Natural killer cell (primary cell): ENCODE measurements around the gene COL20A1. TPM values are rescaled to one million over a fixed set of nuclear protein-coding genes. Genes with fewer than 3 reads are reported as not detected.

Experiments used
- ATAC-seq, 3 donors: fragments of 150-1000 bp in 2 of 3; fragments of 200-7000 bp in 1 of 3; cut with Tn5 transposase; 1 replicate in 1 of 3; 2 replicates in 2 of 3; pipeline ENCODE4 v1.10.0; 2021; ENCODE audit warnings: mild to moderate bottlenecking in 2 of 3, moderate library complexity in 2 of 3
- DNase-seq, 2 donors: peaks; one replicate each; pipeline versions ENCODE4 v3.0.0 to v3.0.0-alpha.2; 2013 to 2021; ENCODE audit warnings: mixed read lengths in 1 of 2
- H3K27ac ChIP-seq: one replicate; pipeline ENCODE4 v1.5.1; 2013; ENCODE audit warnings: mild to moderate bottlenecking, low read length
- H3K27me3 ChIP-seq: one replicate; pipeline ENCODE4 v1.6.1; 2013; ENCODE audit warnings: low read length; ENCODE audit not compliant: control insufficient read depth, insufficient read depth
- H3K36me3 ChIP-seq: one replicate; pipeline ENCODE4 v1.6.1; 2013; ENCODE audit warnings: low read length; ENCODE audit not compliant: control insufficient read depth, insufficient read depth
- H3K4me1 ChIP-seq: one replicate; pipeline ENCODE4 v1.6.1; 2013; ENCODE audit warnings: low read length; ENCODE audit not compliant: control insufficient read depth, insufficient read depth
- H3K4me3 ChIP-seq: one replicate; pipeline ENCODE4 v1.5.1; 2013; ENCODE audit warnings: low read length
- H3K9me3 ChIP-seq: one replicate; pipeline ENCODE4 v1.6.1; 2013; ENCODE audit warnings: low read length; ENCODE audit not compliant: control insufficient read depth, insufficient read depth
- H3K27ac Mint-ChIP-seq, 2 donors: one replicate each; pipeline ENCODE4 v1.8.0; 2022; ENCODE audit warnings: mild to moderate bottlenecking in 2 of 2, mixed read lengths in 2 of 2, moderate library complexity in 1 of 2
- H3K27me3 Mint-ChIP-seq, 2 donors: one replicate each; pipeline ENCODE4 v1.8.0; 2022; ENCODE audit warnings: low read depth in 2 of 2, mixed read lengths in 2 of 2
- H3K36me3 Mint-ChIP-seq: one replicate; pipeline ENCODE4 v1.8.0; 2022; ENCODE audit warnings: mixed read lengths
- H3K4me1 Mint-ChIP-seq, 2 donors: one replicate each; pipeline ENCODE4 v1.8.0; 2022; ENCODE audit warnings: mixed read lengths in 2 of 2
- H3K4me3 Mint-ChIP-seq: one replicate; pipeline ENCODE4 v1.8.0; 2022; ENCODE audit warnings: mild to moderate bottlenecking, moderate library complexity, mixed read lengths
- H3K9me3 Mint-ChIP-seq, 2 donors: one replicate each; pipeline ENCODE4 v1.8.0; 2022; ENCODE audit warnings: mixed read lengths in 2 of 2
- WGBS: methylation state at CpG from one replicate; pipeline ENCODE4 v1.1.7; 2013; ENCODE audit warnings: missing lambda C conversion rate; ENCODE audit not compliant: insufficient coverage; 5-methylcytosine and 5-hydroxymethylcytosine counted together
- intact Hi-C: fragments of 100-400 bp; cut with micrococcal nuclease; formaldehyde crosslinking; loops from one replicate; pipeline ENCODE4 v1.14.2; 2022
- total RNA-seq, 4 donors: library from RNA; stranded (reverse); fragments of 120-200 nt in 1 of 4; gene quantifications; one replicate each; pipeline versions ENCODE4 v1.2.3 to v1.2.4, GENCODE V29; 2013 to 2022
- TF ChIP-seq, protein P1 (sequence below): fragments of 200-600 bp; IDR thresholded peaks from one replicate; pipeline ENCODE4 v1.8.0; 2022; ENCODE audit warnings: antibody characterized with exemption

COL20A1 gene
- total RNA-seq, 3 donors from 2014 or later (not counting 1 experiment from before 2014, with no cell fraction given) = 0.12 to 0.33 TPM; not detected in 1

DNA sequence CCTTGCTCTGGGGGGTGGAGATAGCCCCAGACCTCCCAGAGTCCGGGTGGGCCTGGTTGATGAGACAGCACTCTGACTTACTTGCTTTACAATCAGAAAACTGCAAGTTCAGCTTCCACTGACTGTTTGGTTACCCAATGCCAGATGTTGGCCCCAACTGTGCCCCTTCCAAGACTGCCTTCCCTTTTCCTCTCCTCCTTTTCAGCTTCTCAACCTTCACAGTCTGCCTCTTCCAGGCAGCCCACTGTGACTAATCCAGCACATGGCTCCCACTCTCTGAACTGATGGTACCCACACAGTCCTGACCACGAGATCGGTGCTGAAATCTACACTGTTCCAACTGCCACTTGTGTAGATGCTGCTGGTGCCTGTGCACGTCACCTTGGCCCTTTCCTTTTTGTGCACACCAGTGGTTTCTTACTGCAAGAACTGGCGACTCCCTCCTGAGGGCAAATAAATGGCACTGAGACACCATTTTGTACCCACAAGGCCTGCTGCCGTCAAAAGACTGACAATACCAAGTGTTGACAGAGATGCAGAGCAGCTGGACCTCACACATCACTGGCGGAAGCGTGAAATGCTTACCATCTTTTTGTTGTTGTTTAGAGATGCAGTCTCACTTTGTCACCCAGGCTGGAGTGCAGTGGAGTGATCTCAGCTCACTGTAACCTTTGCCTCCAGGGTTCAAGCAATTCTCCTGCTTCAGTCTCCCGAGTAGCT, 22.2 kb upstream of the COL20A1 start:
- H3K36me3 Mint-ChIP-seq = no peaks in the 10 kb centered on the region
- no peaks in the 10 kb centered on the region for H3K9me3 Mint-ChIP-seq
- DNase-seq (no peak), ATAC-seq (no peak)
- Histone ChIP-seq H3K4me3 (no peak overlapping the region), H3K36me3 (no peaks in the 10 kb centered on the region), H3K4me1 (peaks cover 21% of the 10 kb centered on the region), H3K27me3 (no peaks in the 10 kb centered on the region), H3K9me3 (no peaks in the 10 kb centered on the region), H3K27ac (no peak overlapping the region)
- 87% methylated on average over 9 of the region's 9 CpGs for WGBS
- H3K27ac Mint-ChIP-seq = no peak overlapping the region
- peaks cover 31 to 33% of the 10 kb centered on the region in 2 donors for H3K4me1 Mint-ChIP-seq
- H3K4me3 Mint-ChIP-seq = no peak overlapping the region
- TF ChIP-seq, protein P1, sequence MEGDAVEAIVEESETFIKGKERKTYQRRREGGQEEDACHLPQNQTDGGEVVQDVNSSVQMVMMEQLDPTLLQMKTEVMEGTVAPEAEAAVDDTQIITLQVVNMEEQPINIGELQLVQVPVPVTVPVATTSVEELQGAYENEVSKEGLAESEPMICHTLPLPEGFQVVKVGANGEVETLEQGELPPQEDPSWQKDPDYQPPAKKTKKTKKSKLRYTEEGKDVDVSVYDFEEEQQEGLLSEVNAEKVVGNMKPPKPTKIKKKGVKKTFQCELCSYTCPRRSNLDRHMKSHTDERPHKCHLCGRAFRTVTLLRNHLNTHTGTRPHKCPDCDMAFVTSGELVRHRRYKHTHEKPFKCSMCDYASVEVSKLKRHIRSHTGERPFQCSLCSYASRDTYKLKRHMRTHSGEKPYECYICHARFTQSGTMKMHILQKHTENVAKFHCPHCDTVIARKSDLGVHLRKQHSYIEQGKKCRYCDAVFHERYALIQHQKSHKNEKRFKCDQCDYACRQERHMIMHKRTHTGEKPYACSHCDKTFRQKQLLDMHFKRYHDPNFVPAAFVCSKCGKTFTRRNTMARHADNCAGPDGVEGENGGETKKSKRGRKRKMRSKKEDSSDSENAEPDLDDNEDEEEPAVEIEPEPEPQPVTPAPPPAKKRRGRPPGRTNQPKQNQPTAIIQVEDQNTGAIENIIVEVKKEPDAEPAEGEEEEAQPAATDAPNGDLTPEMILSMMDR = no peak
- peaks cover 0 to 7% of the 10 kb centered on the region in 2 donors for H3K27me3 Mint-ChIP-seq
- intact Hi-C loops = no loop called here

DNA sequence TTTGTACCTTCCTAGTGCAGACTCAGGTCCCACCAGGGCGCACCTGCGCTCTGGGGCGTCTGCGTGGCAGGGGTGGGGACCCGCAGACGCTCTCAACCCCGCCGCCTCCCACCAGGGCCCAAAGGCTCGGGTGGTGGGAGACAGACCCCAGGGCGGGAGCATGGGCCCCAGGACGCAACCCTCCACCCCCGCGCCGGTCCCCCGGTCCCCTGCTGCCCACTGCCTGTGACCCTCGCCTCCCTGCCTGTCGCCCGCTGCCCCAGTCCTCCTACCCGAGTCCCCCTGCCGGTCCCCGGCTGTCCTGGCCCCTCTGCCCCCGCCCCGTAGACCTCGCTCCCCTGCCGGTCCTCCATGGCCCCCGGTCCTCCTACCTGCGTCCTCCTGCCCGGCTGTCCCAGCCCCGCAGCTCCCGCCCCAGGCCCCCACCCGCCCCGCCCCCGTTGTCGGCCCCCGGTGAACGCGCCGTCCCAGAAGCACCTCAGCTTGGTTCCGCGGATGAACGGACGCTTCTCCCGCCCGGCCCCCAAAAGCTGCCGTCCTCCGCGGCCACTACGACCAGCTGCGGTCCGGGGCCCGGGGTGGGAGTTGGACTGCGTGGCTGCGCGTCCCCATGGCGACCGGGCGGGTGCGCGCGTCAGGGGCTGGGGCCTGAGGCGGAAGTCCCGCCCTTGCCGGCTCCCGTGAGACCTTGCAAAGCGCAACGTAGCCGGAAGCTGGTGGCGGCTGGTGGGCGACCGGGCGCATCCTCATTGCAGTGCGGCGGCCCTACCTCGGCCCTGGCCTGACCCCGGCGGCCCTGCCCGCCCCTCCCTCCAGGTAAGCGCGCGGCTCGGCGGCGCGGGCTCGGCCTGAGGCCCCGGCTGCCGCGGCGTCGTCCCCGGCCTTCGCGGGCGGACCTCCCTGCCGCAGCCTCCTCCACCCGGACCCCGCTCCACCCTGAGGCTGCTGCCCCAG, 20.6 kb upstream of the COL20A1 start, which contains the start of gene ARFGAP1:
Gene ARFGAP1, plus strand, starts transcription at position 709 of the 954 bp plus-strand sequence. CDS start 2,768 bp downstream, outside the sequence.
- Histone ChIP-seq H3K36me3 (peaks cover 13% of the 10 kb centered on the region), H3K27me3 (no peaks in the 10 kb centered on the region), H3K9me3 (no peaks in the 10 kb centered on the region), H3K27ac (no peak within 1 kb of the TSS), H3K4me3 (peak within 1 kb of the TSS; percentile 67), H3K4me1 (peaks cover 21% of the 10 kb centered on the region)
- Mint-ChIP-seq H3K9me3 (no peaks in the 10 kb centered on the region), H3K36me3 (no peaks in the 10 kb centered on the region), H3K27me3 (peaks cover 0 to 7% of the 10 kb centered on the region in 2 donors), H3K4me3 (peak within 1 kb of the TSS; percentile 93), H3K4me1 (peaks cover 36 to 38% of the 10 kb centered on the region in 2 donors), H3K27ac (peak within 1 kb of the TSS; percentile 78 to 88)
- TF ChIP-seq, protein P1 = no peak
- intact Hi-C loops = loop anchor here (2.0 kb wide), 1 partner anchor 56 kb away; the partner anchor contains the start of gene YTHDF1
- peak; percentile 95 to 99 (median 97) for ATAC-seq
- under 1% methylated on average over 97 of the region's 97 CpGs for WGBS
- peak; percentile 87 to 94 for DNase-seq

DNA sequence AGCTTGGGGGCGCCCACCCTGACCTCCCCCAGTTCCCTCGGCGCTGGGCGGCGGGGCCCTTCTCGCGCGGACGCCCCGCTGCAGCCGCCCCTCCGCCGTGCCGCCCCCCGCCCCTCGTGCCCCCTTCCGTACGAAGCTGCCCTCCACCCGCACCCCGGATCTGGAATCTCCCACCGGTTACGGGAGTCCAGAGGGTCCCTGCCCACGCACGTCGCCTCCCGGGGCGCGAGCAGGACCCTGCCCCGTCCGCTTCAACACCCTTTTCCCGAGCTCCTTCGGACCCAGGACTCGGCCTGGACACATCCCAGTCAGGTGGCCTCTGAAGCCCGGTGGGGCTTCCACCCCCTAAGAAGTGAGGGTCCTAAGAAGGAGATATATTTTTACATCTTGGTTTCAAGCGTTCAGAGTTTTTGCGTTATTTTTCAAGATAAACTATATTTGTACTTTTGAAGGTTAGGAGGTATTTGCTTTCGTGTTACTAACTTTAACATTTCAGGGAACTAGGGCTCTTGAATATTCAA, 19.9 kb upstream of the COL20A1 start:
- WGBS = under 1% methylated on average over 35 of the region's 37 CpGs
- peaks cover 21% of the 10 kb centered on the region for H3K4me1 ChIP-seq
- H3K9me3 Mint-ChIP-seq = no peaks in the 10 kb centered on the region
- H3K27ac Mint-ChIP-seq = peak overlapping the region; percentile 78 to 88
- H3K4me3 ChIP-seq = peak overlapping the region; percentile 67
- H3K27ac ChIP-seq = no peak overlapping the region
- H3K4me3 Mint-ChIP-seq = peak overlapping the region; percentile 93
- H3K36me3 Mint-ChIP-seq = no peaks in the 10 kb centered on the region
- H3K27me3 Mint-ChIP-seq = peaks cover 0 to 2% of the 10 kb centered on the region in 2 donors
- peak in 1 of 3 donors; percentile 1 for ATAC-seq
- TF ChIP-seq, protein P1 = no peak
- DNase-seq = no peak
- H3K27me3 ChIP-seq = no peaks in the 10 kb centered on the region
- intact Hi-C loops = loop anchor here (2.0 kb wide), 1 partner anchor 56 kb away; the partner anchor contains the start of gene YTHDF1
- H3K4me1 Mint-ChIP-seq = peaks cover 36 to 38% of the 10 kb centered on the region in 2 donors
- H3K36me3 ChIP-seq = peaks cover 20% of the 10 kb centered on the region
- no peaks in the 10 kb centered on the region for H3K9me3 ChIP-seq
